ENCODE data around the gene CLN3. TPM values are rescaled to one million over a fixed set of nuclear protein-coding genes. Genes with fewer than 3 reads are reported as not detected.

Gene CLN3
- total and polyA plus RNA-seq, 9 of the 15 experiments (the other 6 are each of a cell fraction or from before 2014, with no cell fraction given): 2.5 to 27.1 (median 11.6) TPM

DNA sequence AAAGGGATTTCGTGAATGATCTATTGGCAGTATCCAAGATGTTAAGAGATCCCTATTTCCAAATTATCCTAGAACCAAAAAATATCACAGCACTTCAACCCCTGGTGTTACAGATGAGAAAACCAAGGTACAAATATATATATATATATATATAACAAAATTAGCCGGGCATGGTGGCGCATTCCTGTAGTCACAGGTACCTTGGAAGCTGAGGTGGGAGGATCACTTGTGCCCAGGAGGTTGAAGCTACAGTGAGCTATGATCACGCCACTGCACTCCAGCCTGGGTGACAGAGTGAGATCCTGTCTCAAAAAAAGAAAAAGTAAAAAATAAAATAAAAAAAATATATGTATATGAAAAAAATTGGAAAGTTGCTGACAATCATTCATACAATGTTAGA is 637 bp upstream of the CLN3 start:
- Histone ChIP-seq H3K36me3 (ENCODE audit: control insufficient read depth, insufficient read depth, low read length) (peaks cover 12% of the 10 kb centered on the region; the same call in 2 of the 3 replicates), H3K4me2 (ENCODE audit: insufficient read depth, low read length) (peak overlapping the region; percentile 84; the same call in 1 of the 2 replicates), H3K9me1 (ENCODE audit: control insufficient read depth, insufficient read depth, low read length) (no peaks in the 10 kb centered on the region), H3K9me3 (replicated peaks; ENCODE audit: control insufficient read depth, insufficient read depth, low read depth, low read length) (no peaks in the 10 kb centered on the region), H3K79me2 (ENCODE audit: control insufficient read depth, insufficient read depth, low read length) (peaks cover 8% of the 10 kb centered on the region; the same call in 2 of the 3 replicates), H3K4me1 (replicated peaks in 1 of 2; ENCODE audit: control insufficient read depth in 2 of 2, insufficient read depth in 2 of 2, low read length in 2 of 2) (peaks cover 13 to 46% of the 10 kb centered on the region in 2 experiments), H3K27ac (ENCODE audit: extremely low read depth, low read depth, low read length) (peak overlapping the region; percentile 89), H2AFZ (ENCODE audit: low read depth, low read length) (peak overlapping the region; percentile 86), H4K20me1 (replicated peaks; ENCODE audit: control insufficient read depth, insufficient read depth, low read length) (no peaks in the 10 kb centered on the region), H3K27me3 (ENCODE audit: control insufficient read depth in 2 of 2, insufficient read depth in 2 of 2, low read length in 2 of 2) (no peaks in the 10 kb centered on the region), H3K9ac (ENCODE audit: insufficient read depth in 1 of 2, low read depth in 2 of 2, low read length in 2 of 2) (peak overlapping the region in 1 of 2 experiments; percentile 78; a peak in 2 of 4 replicates), H3K4me3 (peak overlapping the region; percentile 76)
- CTCF ChIA-PET (ENCODE audit: low intra/inter-chr PET ratio): no interaction called here
- no TSS peak for BruUV-seq (replicated peaks)
- POLR2A ChIA-PET: interaction anchor here (1.1 kb wide), 1 partner anchor 25 kb away, joined by 3 read pairs; no protein-coding TSS in a partner anchor
- intact Hi-C loops (cut with micrococcal nuclease) (no loop called here), in situ Hi-C loops (cut with MboI) (loop anchor here (25.0 kb wide), 1 partner anchor 1720 kb away; no protein-coding TSS in a partner anchor)
- DNase-seq (ENCODE audit: extremely low read depth in 1 of 4, low spot score in 3 of 4) (no peak), FAIRE-seq (no peak), ATAC-seq (no peak)
- WGBS (ENCODE audit: insufficient coverage, low coverage, missing lambda C conversion rate): 61% methylated on average over 4 of the region's 4 CpGs
- TF ChIP-seq, protein P1, sequence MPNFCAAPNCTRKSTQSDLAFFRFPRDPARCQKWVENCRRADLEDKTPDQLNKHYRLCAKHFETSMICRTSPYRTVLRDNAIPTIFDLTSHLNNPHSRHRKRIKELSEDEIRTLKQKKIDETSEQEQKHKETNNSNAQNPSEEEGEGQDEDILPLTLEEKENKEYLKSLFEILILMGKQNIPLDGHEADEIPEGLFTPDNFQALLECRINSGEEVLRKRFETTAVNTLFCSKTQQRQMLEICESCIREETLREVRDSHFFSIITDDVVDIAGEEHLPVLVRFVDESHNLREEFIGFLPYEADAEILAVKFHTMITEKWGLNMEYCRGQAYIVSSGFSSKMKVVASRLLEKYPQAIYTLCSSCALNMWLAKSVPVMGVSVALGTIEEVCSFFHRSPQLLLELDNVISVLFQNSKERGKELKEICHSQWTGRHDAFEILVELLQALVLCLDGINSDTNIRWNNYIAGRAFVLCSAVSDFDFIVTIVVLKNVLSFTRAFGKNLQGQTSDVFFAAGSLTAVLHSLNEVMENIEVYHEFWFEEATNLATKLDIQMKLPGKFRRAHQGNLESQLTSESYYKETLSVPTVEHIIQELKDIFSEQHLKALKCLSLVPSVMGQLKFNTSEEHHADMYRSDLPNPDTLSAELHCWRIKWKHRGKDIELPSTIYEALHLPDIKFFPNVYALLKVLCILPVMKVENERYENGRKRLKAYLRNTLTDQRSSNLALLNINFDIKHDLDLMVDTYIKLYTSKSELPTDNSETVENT (CRISPR knock-in tag; IDR thresholded peaks at IDR 0.05): no peak
- TF ChIP-seq SETDB1 (IDR thresholded peaks at IDR 0.05; ENCODE audit: low read length) (no peak), DNMT1 (IDR thresholded peaks at IDR 0.05) (no peak), ZNF347 (CRISPR knock-in tag; IDR thresholded peaks at IDR 0.05; ENCODE audit: low read depth) (no peak), ZKSCAN8 (CRISPR knock-in tag; IDR thresholded peaks at IDR 0.05) (peak; percentile 4; the same call in 1 of the 2 replicates), HDAC3 (IDR thresholded peaks at IDR 0.05; ENCODE audit: borderline replicate concordance, partially characterized antibody) (no peak), GABPA (tag; conservative IDR thresholded peaks at IDR 0.05; ENCODE audit: low read depth) (peak; percentile 31), EP300 (IDR thresholded peaks at IDR 0.05; ENCODE audit: low read length) (no peak), ARHGAP35 (IDR thresholded peaks at IDR 0.05; ENCODE audit: partially characterized antibody) (no peak), SMARCC2 (IDR thresholded peaks at IDR 0.05; ENCODE audit: low read depth) (no peak), U2AF1 (optimal IDR thresholded peaks at IDR 0.05; ENCODE audit: low read depth, low read length) (no peak), SNAPC5 (CRISPR knock-in tag; IDR thresholded peaks at IDR 0.05) (no peak), KDM5B (IDR thresholded peaks at IDR 0.05; ENCODE audit: insufficient replicate concordance, low read depth, low read length) (no peak), ZNF197 (CRISPR knock-in tag; IDR thresholded peaks at IDR 0.05; ENCODE audit: low read depth) (no peak), E2F4 (CRISPR knock-in tag; IDR thresholded peaks at IDR 0.05; ENCODE audit: low read depth) (no peak)
